HuH-7.5 (cell line): ENCODE data around the gene PLOD2.

Source experiments
- DNase-seq: peaks from one replicate; pipeline ENCODE4 v3.0.0; 2011; ENCODE audit warnings: low spot score

PLOD2 gene

GRCh38 chr3:146160964-146161662 is at the start of gene PLOD2:
PLOD2 (minus strand) TSS chr3:146161184; CDS start chr3:146160989, 195 bp downstream.
- peak; percentile 80 for DNase-seq

- no peak for DNase-seq
Observed at GRCh38 chr3:146209371-146209770, 48.4 kb upstream of the PLOD2 start.

- no peak for DNase-seq
Observed at GRCh38 chr3:146203776-146204175, 42.8 kb upstream of the PLOD2 start.

- no peak for DNase-seq
Observed at GRCh38 chr3:146200461-146201220, 39.7 kb upstream of the PLOD2 start.

GRCh38 chr3:146199762-146200161 is 38.8 kb upstream of the PLOD2 start:
- DNase-seq = no peak

GRCh38 chr3:146196789-146197188 is 35.8 kb upstream of the PLOD2 start:
- DNase-seq = no peak

- DNase-seq = no peak
Observed at GRCh38 chr3:146195605-146196004, 34.6 kb upstream of the PLOD2 start.

- DNase-seq = no peak
Observed at GRCh38 chr3:146195030-146195429, 34.0 kb upstream of the PLOD2 start.

- no peak for DNase-seq
Observed at GRCh38 chr3:146191051-146191450, 30.1 kb upstream of the PLOD2 start.

GRCh38 chr3:146189519-146190173 is 28.7 kb upstream of the PLOD2 start:
- peak; percentile 37 for DNase-seq

- DNase-seq = no peak
Observed at GRCh38 chr3:146187334-146187950, 26.5 kb upstream of the PLOD2 start.

GRCh38 chr3:146184241-146185015 is 23.4 kb upstream of the PLOD2 start:
- no peak for DNase-seq

GRCh38 chr3:146181216-146181615 is 20.2 kb upstream of the PLOD2 start:
- no peak for DNase-seq

GRCh38 chr3:146180376-146180775 is 19.4 kb upstream of the PLOD2 start:
- no peak for DNase-seq

- DNase-seq = no peak
Observed at GRCh38 chr3:146178006-146178689, 17.2 kb upstream of the PLOD2 start.

GRCh38 chr3:146177519-146177918 is 16.5 kb upstream of the PLOD2 start:
- DNase-seq = no peak

GRCh38 chr3:146177072-146177471 is 16.1 kb upstream of the PLOD2 start:
- DNase-seq = no peak

- no peak for DNase-seq
Observed at GRCh38 chr3:146172586-146172985, 11.6 kb upstream of the PLOD2 start.

- no peak for DNase-seq
Observed at GRCh38 chr3:146170591-146170990, 9.6 kb upstream of the PLOD2 start.

GRCh38 chr3:146169891-146170290 is 8.9 kb upstream of the PLOD2 start:
- no peak for DNase-seq

GRCh38 chr3:146166826-146167225 is 5.8 kb upstream of the PLOD2 start:
- DNase-seq = no peak
